ENCODE results near the gene FKBP1A. TPM values are rescaled to one million over a fixed set of nuclear protein-coding genes. Genes with fewer than 3 reads are reported as not detected.

Gene FKBP1A
- total and polyA plus RNA-seq, 4 donors, result 145 to 465 (median 277) TPM

- ATAC-seq (ENCODE audit: insufficient read depth, low FRiP score), result no peak
- H3K9me3 ChIP-seq (ENCODE audit: control insufficient read depth in 4 of 4, insufficient read depth in 3 of 4, low read length in 3 of 4), result no peaks in the 10 kb centered on the region
- TF ChIP-seq, protein P1, sequence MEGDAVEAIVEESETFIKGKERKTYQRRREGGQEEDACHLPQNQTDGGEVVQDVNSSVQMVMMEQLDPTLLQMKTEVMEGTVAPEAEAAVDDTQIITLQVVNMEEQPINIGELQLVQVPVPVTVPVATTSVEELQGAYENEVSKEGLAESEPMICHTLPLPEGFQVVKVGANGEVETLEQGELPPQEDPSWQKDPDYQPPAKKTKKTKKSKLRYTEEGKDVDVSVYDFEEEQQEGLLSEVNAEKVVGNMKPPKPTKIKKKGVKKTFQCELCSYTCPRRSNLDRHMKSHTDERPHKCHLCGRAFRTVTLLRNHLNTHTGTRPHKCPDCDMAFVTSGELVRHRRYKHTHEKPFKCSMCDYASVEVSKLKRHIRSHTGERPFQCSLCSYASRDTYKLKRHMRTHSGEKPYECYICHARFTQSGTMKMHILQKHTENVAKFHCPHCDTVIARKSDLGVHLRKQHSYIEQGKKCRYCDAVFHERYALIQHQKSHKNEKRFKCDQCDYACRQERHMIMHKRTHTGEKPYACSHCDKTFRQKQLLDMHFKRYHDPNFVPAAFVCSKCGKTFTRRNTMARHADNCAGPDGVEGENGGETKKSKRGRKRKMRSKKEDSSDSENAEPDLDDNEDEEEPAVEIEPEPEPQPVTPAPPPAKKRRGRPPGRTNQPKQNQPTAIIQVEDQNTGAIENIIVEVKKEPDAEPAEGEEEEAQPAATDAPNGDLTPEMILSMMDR (IDR thresholded peaks at IDR 0.05; ENCODE audit: control extremely low read depth, extremely low read depth), result no peak
- WGBS, 2 donors, result 58 to 59% methylated on average over 3 of the region's 3 CpGs
- peaks cover 0 to 6% (median 0%) of the 10 kb centered on the region in 4 donors for H3K36me3 ChIP-seq (ENCODE audit: control insufficient read depth in 4 of 4, insufficient read depth in 4 of 4, low read length in 4 of 4)
- H3K27me3 ChIP-seq (ENCODE audit: control insufficient read depth in 3 of 3, insufficient read depth in 3 of 3, low read length in 2 of 3), result no peaks in the 10 kb centered on the region
- DNase-seq, result no peak
- H3K4me1 ChIP-seq (ENCODE audit: control insufficient read depth in 5 of 5, insufficient read depth in 5 of 5, low read length in 5 of 5), result peaks cover 0 to 35% (median 5%) of the 10 kb centered on the region in 5 donors
- no peak overlapping the region for H3K4me3 ChIP-seq
- no peak overlapping the region for H3K9ac ChIP-seq (ENCODE audit: insufficient read depth in 1 of 2, low read length in 2 of 2)
- peak overlapping the region in 1 of 2 donors; percentile 64 for H3K27ac ChIP-seq (ENCODE audit: low read depth in 1 of 2, low read length in 1 of 2)
Measured at GRCh38 chr20:1334761-1335160, 58.1 kb downstream of the FKBP1A start.

- Histone ChIP-seq H3K9ac (ENCODE audit: insufficient read depth in 1 of 2, low read length in 2 of 2) (no peak overlapping the region), H3K9me3 (ENCODE audit: control insufficient read depth in 4 of 4, insufficient read depth in 3 of 4, low read length in 3 of 4) (no peaks in the 10 kb centered on the region), H3K4me3 (no peak overlapping the region), H3K27me3 (ENCODE audit: control insufficient read depth in 3 of 3, insufficient read depth in 3 of 3, low read length in 2 of 3) (no peaks in the 10 kb centered on the region), H3K36me3 (ENCODE audit: control insufficient read depth in 4 of 4, insufficient read depth in 4 of 4, low read length in 4 of 4) (peaks cover 0 to 6% (median 0%) of the 10 kb centered on the region in 4 donors), H3K27ac (ENCODE audit: low read depth in 1 of 2, low read length in 1 of 2) (peak overlapping the region in 1 of 2 donors; percentile 64), H3K4me1 (ENCODE audit: control insufficient read depth in 5 of 5, insufficient read depth in 5 of 5, low read length in 5 of 5) (peaks cover 0 to 35% (median 5%) of the 10 kb centered on the region in 5 donors)
- 78 to 86% methylated on average over 4 of the region's 4 CpGs for WGBS, 2 donors
- TF ChIP-seq, protein P1 (IDR thresholded peaks at IDR 0.05; ENCODE audit: control extremely low read depth, extremely low read depth), result no peak
- DNase-seq (no peak), ATAC-seq (ENCODE audit: insufficient read depth, low FRiP score) (no peak)
Measured at GRCh38 chr20:1334370-1334731, 58.5 kb downstream of the FKBP1A start.

- no peak overlapping the region for H3K9ac ChIP-seq (ENCODE audit: insufficient read depth in 1 of 2, low read length in 2 of 2)
- H3K4me1 ChIP-seq (ENCODE audit: control insufficient read depth in 5 of 5, insufficient read depth in 5 of 5, low read length in 5 of 5), result peaks cover 0 to 40% (median 5%) of the 10 kb centered on the region in 5 donors
- ATAC-seq (ENCODE audit: insufficient read depth, low FRiP score) (no peak), DNase-seq (no peak)
- no peaks in the 10 kb centered on the region for H3K9me3 ChIP-seq (ENCODE audit: control insufficient read depth in 4 of 4, insufficient read depth in 3 of 4, low read length in 3 of 4)
- TF ChIP-seq, protein P1 (IDR thresholded peaks at IDR 0.05; ENCODE audit: control extremely low read depth, extremely low read depth), result no peak
- 91 to 94% methylated on average over 11 of the region's 11 CpGs for WGBS, 2 donors
- H3K27me3 ChIP-seq (ENCODE audit: control insufficient read depth in 3 of 3, insufficient read depth in 3 of 3, low read length in 2 of 3), result no peaks in the 10 kb centered on the region
- H3K27ac ChIP-seq (ENCODE audit: low read depth in 1 of 2, low read length in 1 of 2), result peak overlapping the region in 1 of 2 donors; percentile 73
- H3K4me3 ChIP-seq, result no peak overlapping the region
- H3K36me3 ChIP-seq (ENCODE audit: control insufficient read depth in 4 of 4, insufficient read depth in 4 of 4, low read length in 4 of 4), result peaks cover 0 to 6% (median 0%) of the 10 kb centered on the region in 4 donors
Measured at GRCh38 chr20:1333462-1334369, 59.1 kb downstream of the FKBP1A start.

Measured in lung (tissue), 12 donors.